Stimulated activated naive CD8-positive, alpha-beta T cell treated with anti-CD3 and anti-CD28 coated beads, Interleukin-15, Interleukin-2, amounts not matched to agents 100 U/mL and 50 U/mL, for 24 hours (primary cell): ENCODE measurements around the gene RNF31.

Source experiments
- ATAC-seq: fragments of 150-1000 bp; cut with Tn5 transposase; one replicate; pipeline ENCODE4 v1.10.0; 2021
- DNase-seq: peaks from one replicate; pipeline ENCODE4 v3.0.0; 2021

The RNF31 gene

GRCh38 chr14:24116128-24116814 lies 31.0 kb upstream of the RNF31 start:
- no peak for ATAC-seq

GRCh38 chr14:24117179-24117578 lies 30.1 kb upstream of the RNF31 start:
- no peak for DNase-seq
- ATAC-seq, result no peak

More at GRCh38 chr14:24116128-24116814, 31.0 kb upstream of the RNF31 start:
- DNase-seq, result no peak

DNA sequence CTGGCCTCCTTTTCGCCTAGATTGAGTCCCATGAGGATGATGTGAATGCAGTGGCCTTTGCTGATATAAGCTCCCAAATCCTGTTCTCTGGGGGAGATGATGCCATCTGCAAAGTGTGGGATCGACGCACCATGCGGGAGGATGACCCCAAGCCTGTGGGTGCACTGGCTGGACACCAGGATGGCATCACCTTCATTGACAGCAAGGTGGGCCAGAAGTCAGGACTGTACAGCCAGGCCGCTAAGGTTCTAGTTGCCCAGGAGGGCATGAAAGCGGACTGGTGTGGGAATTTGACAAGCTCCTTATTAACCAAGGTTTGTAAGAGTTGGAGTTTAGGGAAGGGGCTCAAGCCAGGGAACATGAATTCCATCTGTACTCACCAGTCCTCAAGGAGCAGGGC lies 27.6 kb upstream of the RNF31 start:
- no peak for DNase-seq
- no peak for ATAC-seq

DNA sequence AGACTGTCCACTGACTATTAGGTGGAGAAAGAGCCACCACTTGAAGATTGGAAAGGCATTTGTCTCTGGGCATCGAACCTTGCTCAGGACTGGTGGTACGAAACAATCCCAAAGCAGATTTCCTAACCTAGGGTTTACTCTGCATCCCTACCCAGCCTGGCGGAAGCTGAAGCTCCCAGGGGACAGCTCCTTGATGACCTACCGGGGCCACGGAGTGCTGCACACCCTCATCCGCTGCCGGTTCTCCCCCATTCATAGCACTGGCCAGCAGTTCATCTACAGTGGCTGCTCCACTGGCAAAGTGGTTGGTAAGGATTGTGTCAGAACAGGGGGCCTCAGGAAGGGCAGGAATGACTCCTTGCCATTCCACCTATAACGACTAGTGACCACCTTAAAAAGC lies 26.1 kb upstream of the RNF31 start:
- no peak for ATAC-seq
- DNase-seq, result no peak

- ATAC-seq, result no peak
- no peak for DNase-seq
Measured at GRCh38 chr14:24122416-24122815, 24.9 kb upstream of the RNF31 start.

- no peak for ATAC-seq
- no peak for DNase-seq
Measured at GRCh38 chr14:24122898-24123297, 24.4 kb upstream of the RNF31 start.

DNA sequence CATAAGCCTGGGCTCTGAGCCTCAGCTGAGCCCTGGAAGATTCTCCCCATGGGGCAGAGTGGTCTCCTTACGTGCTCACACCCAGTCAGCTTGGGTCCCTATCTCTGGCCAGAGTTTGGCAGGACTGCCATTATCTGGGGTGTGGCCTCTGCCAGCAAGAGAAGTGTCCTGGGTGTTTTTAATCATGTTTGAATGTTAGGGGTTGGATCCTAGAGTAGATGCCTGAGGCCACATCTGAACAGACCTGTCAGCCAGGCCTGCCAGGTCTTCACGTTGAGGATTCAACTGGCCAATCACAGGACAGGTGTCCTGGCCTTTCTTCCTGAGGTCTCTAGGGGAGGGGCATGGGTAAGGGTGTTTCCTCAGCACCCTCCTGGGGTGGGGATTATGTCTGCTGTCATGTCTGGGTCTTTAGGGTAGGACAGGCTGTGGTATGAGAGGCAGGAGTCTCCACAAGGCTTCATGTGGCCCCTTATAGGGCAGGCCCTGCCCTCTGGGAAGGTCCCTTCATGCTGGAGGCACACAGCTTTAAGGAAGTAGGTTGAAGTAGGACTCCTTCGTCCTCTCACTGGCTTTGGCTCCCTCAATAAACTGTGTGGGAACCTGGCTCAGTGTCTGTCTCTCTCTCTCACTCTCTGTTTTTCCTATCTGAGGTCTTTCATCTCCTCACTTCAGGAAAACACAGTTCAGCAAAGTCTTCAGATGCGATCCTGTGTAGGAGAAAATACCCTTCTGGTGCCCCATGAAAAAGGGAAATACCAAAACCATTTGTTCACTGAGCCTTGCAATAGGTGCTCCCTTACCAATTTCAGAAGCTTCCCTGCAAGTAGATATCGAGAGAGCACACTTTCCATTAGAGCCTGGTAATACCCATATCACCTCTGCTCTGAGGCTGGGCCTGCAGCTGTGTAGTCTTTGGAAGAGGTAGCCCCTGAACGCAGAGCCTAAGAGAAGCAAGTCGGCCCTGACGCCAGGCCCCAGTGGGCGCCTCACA lies 23.6 kb upstream of the RNF31 start:
- ATAC-seq, result peak; percentile 68
- DNase-seq, result no peak

GRCh38 chr14:24126939-24127338 lies 20.4 kb upstream of the RNF31 start:
- no peak for ATAC-seq
- no peak for DNase-seq

DNA sequence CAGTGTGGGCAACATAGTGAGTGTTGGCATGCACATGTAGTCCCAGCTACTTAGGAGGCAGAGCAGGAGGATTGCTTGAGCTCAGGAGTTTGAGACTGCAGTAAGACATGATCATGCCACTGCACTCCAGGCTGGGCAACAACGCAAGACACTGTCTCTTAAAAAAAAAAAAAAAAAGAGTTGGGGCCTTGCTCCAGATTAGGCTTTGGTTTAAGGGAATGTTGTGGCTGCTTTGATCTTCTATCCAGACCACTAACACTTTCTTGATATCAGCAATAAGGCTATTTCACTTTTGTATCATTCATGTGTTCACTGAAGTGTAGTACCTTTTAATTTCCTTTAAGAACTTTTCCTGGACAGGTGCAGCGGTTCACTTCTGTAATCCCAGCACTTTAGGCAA lies 19.6 kb upstream of the RNF31 start:
- DNase-seq, result no peak
- no peak for ATAC-seq

GRCh38 chr14:24129410-24129998 lies 17.8 kb upstream of the RNF31 start:
- ATAC-seq, result no peak
- DNase-seq, result no peak

DNA sequence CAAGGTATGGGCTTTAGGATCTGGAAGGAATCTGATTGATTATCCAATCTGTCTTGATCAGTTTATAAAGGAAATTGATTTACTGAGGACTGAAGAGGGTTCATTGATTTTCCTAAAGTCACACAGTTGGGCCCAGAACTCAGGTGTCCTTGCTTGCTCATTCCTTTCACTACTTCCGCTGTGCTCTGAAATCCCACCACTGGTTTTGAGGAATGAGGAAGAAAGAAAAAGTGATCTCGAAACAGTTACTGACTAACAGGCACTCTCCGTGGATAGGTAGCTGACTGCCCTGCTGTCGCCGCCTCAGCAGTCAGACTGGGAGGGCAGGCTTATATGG lies 16.9 kb upstream of the RNF31 start, which contains the start of gene FITM1:
TSS of gene FITM1 (plus strand) at position 280 of the 337 bp plus-strand sequence. CDS start 905 bp downstream, outside the sequence.
- ATAC-seq, result no peak
- no peak for DNase-seq

DNA sequence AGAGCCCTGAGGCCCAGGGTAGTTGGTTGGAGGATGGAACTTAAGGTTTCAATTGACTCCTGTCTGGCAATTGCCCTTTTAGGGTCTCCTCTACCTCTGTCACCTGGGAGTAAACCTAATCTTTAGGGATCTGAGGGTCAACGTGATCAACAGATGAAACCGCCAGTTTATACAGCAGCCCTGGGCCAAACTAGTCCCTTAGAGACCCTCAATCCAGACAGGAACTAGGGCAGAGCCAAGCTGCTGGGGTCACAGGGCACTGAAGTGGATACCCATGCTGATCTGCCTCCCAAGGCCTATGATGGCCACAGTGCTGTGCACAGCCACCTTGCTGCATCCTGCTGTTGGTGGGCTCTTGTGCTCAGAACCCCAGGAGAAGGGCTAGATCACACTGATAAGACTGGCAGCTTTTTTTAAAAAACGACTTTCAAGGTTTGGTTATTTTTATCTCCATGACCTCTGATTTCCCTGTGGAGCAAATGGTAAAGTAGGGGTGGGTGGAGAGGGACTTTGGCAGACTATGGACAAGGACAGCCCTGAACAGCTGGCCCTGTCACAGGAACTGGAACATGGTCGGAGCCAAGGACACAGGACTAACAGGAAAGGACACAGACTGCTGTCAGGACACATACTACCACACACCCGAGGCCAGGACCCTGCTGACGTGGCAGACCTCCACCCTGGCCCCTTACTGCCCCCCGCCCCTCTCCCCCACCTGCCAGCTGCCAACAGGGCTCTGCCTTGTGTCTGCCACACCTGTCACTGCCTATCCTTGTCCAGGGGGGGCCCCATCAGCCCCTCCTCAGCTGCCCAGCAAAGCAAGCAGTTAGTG lies 16.4 kb upstream of the RNF31 start:
- ATAC-seq (no peak), DNase-seq (no peak)

DNA sequence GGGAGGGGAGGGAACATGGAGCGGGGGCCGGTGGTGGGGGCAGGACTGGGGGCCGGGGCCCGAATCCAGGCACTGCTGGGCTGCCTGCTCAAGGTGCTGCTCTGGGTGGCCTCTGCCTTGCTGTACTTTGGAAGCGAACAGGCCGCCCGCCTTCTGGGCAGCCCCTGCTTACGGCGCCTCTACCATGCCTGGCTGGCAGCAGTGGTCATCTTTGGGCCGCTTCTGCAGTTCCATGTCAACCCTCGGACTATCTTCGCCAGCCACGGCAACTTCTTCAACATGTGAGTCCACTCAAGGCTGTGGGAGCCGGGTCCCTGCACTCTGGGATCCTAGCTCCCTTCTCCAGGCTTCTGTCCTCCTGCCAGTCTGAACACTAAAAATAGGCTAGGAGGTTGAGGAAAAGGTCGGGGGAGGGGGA lies 15.7 kb upstream of the RNF31 start:
- DNase-seq, result no peak
- ATAC-seq, result no peak

DNA sequence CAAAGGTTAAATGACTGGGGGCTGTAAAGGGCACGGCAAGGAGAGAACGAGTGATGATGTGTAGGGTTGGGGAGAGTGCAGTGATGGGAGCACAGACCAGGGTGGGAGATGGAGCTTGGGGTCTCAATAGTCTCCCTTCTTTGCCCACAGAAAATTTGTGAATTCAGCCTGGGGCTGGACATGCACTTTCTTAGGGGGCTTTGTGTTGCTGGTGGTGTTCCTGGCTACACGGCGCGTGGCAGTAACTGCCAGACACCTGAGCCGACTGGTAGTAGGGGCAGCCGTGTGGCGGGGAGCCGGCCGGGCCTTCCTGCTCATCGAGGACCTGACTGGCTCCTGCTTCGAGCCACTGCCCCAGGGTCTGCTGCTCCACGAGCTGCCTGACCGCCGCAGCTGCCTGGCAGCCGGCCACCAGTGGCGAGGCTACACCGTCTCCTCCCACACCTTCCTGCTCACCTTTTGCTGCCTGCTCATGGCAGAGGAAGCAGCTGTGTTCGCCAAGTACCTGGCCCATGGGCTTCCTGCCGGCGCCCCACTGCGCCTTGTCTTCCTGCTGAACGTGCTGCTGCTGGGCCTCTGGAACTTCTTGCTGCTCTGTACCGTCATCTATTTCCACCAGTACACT lies 15.1 kb upstream of the RNF31 start:
- ATAC-seq (no peak), DNase-seq (peak; percentile 32)

- DNase-seq (no peak), ATAC-seq (no peak)
Measured at GRCh38 chr14:24132976-24133375, 14.3 kb upstream of the RNF31 start.

DNA sequence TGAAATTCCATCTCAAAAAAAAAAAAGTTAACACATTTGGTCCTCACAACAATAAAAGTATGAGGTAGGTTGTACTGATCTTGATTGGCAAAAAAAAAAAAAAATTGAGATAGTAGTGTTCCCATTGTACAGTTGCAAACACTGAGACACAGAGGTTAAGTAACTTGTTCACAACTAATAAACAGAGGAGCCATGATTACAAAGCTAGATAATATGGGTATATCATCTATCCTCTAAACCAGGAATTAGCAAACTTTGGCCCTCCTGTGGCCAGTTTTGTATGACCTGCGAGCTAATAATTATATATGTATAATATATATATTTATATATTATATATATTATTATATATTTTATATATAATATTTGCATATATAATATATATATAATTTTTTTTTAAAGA lies 13.6 kb upstream of the RNF31 start:
- ATAC-seq (no peak), DNase-seq (no peak)

DNA sequence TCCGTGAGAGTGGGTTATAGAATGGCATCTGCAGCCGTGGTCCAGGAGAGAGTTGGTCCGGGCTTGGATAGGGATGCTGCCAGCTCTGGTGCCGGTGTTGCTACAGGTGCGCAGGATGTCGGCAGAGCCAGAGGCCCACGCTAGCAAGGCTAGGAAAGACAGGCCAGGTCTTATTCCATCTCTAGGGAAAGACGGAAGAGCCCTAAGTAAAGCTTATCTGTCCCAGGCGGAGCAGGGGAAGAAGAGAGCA lies 11.8 kb upstream of the RNF31 start:
- no peak for DNase-seq
- no peak for ATAC-seq

GRCh38 chr14:24135834-24136683 lies 11.2 kb upstream of the RNF31 start, which contains the start of gene PSME1:
TSS of gene PSME1 (plus strand) at chr14:24136194. CDS start at chr14:24136263, 69 bp downstream.
- DNase-seq (peak; percentile 96), ATAC-seq (peak; percentile 94)

- ATAC-seq (no peak), DNase-seq (no peak)
Measured at GRCh38 chr14:24136684-24137528, 10.4 kb upstream of the RNF31 start.
